ENCODE measurements around the gene ASB16. TPM values are rescaled to one million over a fixed set of nuclear protein-coding genes. Genes with fewer than 3 reads are reported as not detected.

ASB16 gene
- total and polyA plus RNA-seq, 10 of the 15 experiments (the other 5 are each of a cell fraction or from before 2014, with no cell fraction given) = 0.07 to 1.1 (median 0.44) TPM; not detected in 5

- TF ChIP-seq ESRRA (IDR thresholded peaks at IDR 0.05; ENCODE audit: low read length) = no peak
- TF ChIP-seq RUNX3 (IDR thresholded peaks at IDR 0.05; ENCODE audit: low read length) = no peak
- TF ChIP-seq MEF2A (IDR thresholded peaks at IDR 0.05; ENCODE audit: insufficient read depth, low read depth, low read length) = no peak
- TF ChIP-seq POLR2A (IDR thresholded peaks at IDR 0.05; ENCODE audit: low read depth, low read length) = peak; percentile 94
- TF ChIP-seq SPI1 (IDR thresholded peaks at IDR 0.05; ENCODE audit: borderline replicate concordance, insufficient read depth, low read depth, low read length) = no peak
- TF ChIP-seq HDGF (IDR thresholded peaks at IDR 0.05) = peak; percentile 99
- 0 out of 2 replicates have a peak, but pooled peaks have one; percentile 41 for TF ChIP-seq GATAD2B (conservative IDR thresholded peaks at IDR 0.05; ENCODE audit: low read depth)
- TF ChIP-seq KLF5 (IDR thresholded peaks at IDR 0.05; ENCODE audit: partially characterized antibody) = no peak
- TF ChIP-seq MXI1 (IDR thresholded peaks at IDR 0.05; ENCODE audit: low read depth, low read length) = 0 out of 2 replicates have a peak, but pooled peaks have one; percentile 76
- peak; percentile 75; the same call in 1 of the 2 replicates for TF ChIP-seq SIN3A (IDR thresholded peaks at IDR 0.05; ENCODE audit: low read depth, low read length)
- TF ChIP-seq KAT2A (conservative IDR thresholded peaks at IDR 0.05; ENCODE audit: control insufficient read depth, low read depth, low read length) = no peak
- no peak for TF ChIP-seq BRCA1 (IDR thresholded peaks at IDR 0.05; ENCODE audit: low read depth, low read length)
- peak; percentile 100 for TF ChIP-seq CREB1 (IDR thresholded peaks at IDR 0.05; ENCODE audit: low read depth)
- TF ChIP-seq GABPA (IDR thresholded peaks at IDR 0.05; ENCODE audit: low read depth) = peak; percentile 99
- TF ChIP-seq NR2C1 (IDR thresholded peaks at IDR 0.05) = peak; percentile 87
- 0 out of 2 replicates have a peak, but pooled peaks have one; percentile 64 for TF ChIP-seq WRNIP1 (IDR thresholded peaks at IDR 0.05; ENCODE audit: borderline replicate concordance, low read depth, low read length)
- TF ChIP-seq BCL3 (IDR thresholded peaks at IDR 0.05; ENCODE audit: borderline replicate concordance, insufficient read depth, low read depth, low read length, poor library complexity, severe bottlenecking) = no peak
- no peak for TF ChIP-seq IRF3 (IDR thresholded peaks at IDR 0.05)
- no peak for TF ChIP-seq MTA2 (IDR thresholded peaks at IDR 0.05; ENCODE audit: low read depth)
- no peak for TF ChIP-seq MEF2B (IDR thresholded peaks at IDR 0.05; ENCODE audit: partially characterized antibody, poor library complexity, severe bottlenecking)
- TF ChIP-seq SRF (IDR thresholded peaks at IDR 0.05; ENCODE audit: low read depth in 2 of 2, low read length in 2 of 2) = peak in 1 of 2 experiments; percentile 43; a peak in 1 of 4 replicates
- peak; percentile 35 for TF ChIP-seq SMAD1 (IDR thresholded peaks at IDR 0.05; ENCODE audit: low read depth, partially characterized antibody)
- peak; percentile 41; the same call in 1 of the 2 replicates for TF ChIP-seq ZNF687 (IDR thresholded peaks at IDR 0.05)
- peak; percentile 82 for TF ChIP-seq ATF7 (IDR thresholded peaks at IDR 0.05; ENCODE audit: low read depth)
- TF ChIP-seq RBBP5 (conservative IDR thresholded peaks at IDR 0.05) = no peak
These were observed 16.0 kb downstream of the ASB16 start, which contains the start of gene TMUB2 (continued) for GRCh38 chr17:44186307-44187130.
